ENCODE data around the gene FRMD4A. TPM values are rescaled to one million over a fixed set of nuclear protein-coding genes. Genes with fewer than 3 reads are reported as not detected.

The FRMD4A gene
- total and polyA plus RNA-seq, 12 donors: 9.1 to 29.6 (median 14.6) TPM

DNA sequence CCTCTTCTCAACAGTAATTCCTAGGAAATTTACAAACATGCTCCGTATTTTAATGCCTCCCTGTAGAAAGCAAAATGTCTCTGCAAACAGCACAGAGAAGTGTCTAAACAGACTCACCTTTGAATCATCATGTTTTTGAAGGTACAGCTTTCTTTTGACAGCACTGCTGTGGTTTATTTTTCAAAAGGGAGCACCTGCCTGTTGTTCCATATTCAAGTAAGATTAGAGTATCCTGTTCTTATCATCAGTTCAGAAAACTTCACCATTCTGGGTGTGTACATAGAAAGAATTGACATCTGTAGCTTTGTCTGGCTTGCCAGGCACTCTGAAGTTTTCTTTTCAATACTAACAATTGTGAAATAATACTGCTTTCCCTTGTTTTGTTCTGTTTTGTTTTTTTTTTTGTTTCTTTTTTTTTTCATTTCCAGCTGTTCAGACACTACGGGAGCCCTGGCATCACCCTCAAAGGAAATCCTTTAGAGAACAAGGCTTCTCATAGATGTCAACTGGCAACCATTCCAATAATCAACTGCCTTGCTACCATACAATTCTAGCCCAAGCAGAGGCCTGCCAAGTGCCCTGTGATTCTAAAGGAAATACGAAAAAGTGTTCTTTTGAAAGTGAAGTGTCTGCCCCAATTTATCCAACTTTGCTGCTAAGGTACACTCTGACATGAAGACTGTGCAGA, 468.0 kb downstream of the FRMD4A start:
- 46 to 61% (median 52%) methylated on average over 3 of the region's 3 CpGs for WGBS, 4 donors
- H3K4me3 ChIP-seq: no peak overlapping the region
- H3K9me3 ChIP-seq (replicated peaks in 1 of 3): no peaks in the 10 kb centered on the region
- intact Hi-C loops (cut with DNase I): no loop called here
- H3K36me3 ChIP-seq (replicated peaks in 1 of 2): no peaks in the 10 kb centered on the region
- DNase-seq: no peak
- TF ChIP-seq, protein P1, sequence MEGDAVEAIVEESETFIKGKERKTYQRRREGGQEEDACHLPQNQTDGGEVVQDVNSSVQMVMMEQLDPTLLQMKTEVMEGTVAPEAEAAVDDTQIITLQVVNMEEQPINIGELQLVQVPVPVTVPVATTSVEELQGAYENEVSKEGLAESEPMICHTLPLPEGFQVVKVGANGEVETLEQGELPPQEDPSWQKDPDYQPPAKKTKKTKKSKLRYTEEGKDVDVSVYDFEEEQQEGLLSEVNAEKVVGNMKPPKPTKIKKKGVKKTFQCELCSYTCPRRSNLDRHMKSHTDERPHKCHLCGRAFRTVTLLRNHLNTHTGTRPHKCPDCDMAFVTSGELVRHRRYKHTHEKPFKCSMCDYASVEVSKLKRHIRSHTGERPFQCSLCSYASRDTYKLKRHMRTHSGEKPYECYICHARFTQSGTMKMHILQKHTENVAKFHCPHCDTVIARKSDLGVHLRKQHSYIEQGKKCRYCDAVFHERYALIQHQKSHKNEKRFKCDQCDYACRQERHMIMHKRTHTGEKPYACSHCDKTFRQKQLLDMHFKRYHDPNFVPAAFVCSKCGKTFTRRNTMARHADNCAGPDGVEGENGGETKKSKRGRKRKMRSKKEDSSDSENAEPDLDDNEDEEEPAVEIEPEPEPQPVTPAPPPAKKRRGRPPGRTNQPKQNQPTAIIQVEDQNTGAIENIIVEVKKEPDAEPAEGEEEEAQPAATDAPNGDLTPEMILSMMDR (IDR thresholded peaks at IDR 0.05): no peak
- no peak for TF ChIP-seq POLR2A (IDR thresholded peaks at IDR 0.05)
- no peak overlapping the region for H3K27ac ChIP-seq
- H3K4me1 ChIP-seq (replicated peaks in 1 of 2): no peaks in the 10 kb centered on the region
- no peaks in the 10 kb centered on the region for H3K27me3 ChIP-seq

DNA sequence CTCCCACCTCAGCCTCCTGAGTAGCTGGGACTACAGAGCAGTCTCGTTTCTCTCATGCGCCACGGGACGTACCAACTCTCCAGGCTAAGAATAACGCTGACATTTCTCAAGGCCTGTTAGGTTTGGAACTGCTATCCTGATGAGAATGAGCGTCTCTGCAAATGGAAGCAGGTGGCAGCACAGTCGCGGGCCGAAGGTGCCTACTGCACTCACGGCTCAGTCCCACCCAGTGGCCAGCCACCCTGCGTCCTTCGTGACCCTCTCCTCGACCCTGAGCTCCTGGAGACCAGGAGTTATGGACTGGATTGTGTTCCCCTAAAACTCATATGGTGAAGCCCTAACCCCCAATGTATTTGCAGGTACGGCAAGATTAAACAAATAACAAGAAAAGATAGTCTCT, 469.8 kb downstream of the FRMD4A start:
- no peaks in the 10 kb centered on the region for H3K4me1 ChIP-seq (replicated peaks in 1 of 2)
- intact Hi-C loops (cut with DNase I): no loop called here
- H3K27me3 ChIP-seq: no peaks in the 10 kb centered on the region
- WGBS, 4 donors: 83 to 87% (median 87%) methylated on average over 10 to 14 of the region's 14 CpGs
- H3K36me3 ChIP-seq (replicated peaks in 1 of 2): no peaks in the 10 kb centered on the region
- H3K9me3 ChIP-seq (replicated peaks in 1 of 3): no peaks in the 10 kb centered on the region
- no peak overlapping the region for H3K27ac ChIP-seq
- H3K4me3 ChIP-seq: no peak overlapping the region
- DNase-seq: peak in 1 of 7 donors; percentile 20
- TF ChIP-seq, protein P1 (IDR thresholded peaks at IDR 0.05): no peak
- no peak for TF ChIP-seq POLR2A (IDR thresholded peaks at IDR 0.05)

DNA sequence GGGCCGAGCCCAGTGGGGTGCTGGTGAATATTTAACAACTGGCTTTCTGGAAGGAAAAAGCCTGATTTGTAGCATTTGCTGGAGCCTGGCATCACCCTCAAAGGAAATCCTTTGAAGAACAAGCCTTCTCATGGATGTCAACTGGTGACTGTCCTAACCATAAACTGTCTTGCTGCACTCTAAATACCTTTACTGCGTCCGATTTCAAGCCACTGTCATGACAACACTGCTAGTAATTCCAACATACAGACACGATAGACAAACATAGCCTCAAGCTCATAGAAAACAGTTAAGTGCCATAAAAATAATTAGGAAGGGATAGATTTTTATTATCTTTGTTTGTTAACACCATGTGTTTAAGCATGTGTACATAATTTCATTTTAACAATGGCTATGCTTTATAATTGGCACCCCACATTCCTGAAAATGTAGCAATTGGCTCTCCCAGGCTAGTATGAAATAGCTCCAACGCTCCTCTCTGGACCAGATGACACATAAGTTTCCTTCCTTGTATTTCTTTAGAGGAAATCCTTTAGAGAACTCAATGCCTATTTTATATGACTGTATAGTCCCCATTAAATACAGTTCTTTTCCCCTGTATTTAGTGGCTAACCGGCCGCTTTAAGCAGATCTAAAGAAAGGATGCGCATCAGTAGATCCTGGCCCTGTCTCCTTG, 470.6 kb downstream of the FRMD4A start:
- TF ChIP-seq POLR2A (IDR thresholded peaks at IDR 0.05): no peak
- TF ChIP-seq, protein P1 (IDR thresholded peaks at IDR 0.05): no peak
- H3K9me3 ChIP-seq (replicated peaks in 1 of 3): no peaks in the 10 kb centered on the region
- intact Hi-C loops (cut with DNase I): no loop called here
- no peaks in the 10 kb centered on the region for H3K4me1 ChIP-seq (replicated peaks in 1 of 2)
- H3K4me3 ChIP-seq: no peak overlapping the region
- WGBS, 4 donors: 72 to 80% (median 76%) methylated on average over 8 of the region's 8 CpGs
- H3K27me3 ChIP-seq: no peaks in the 10 kb centered on the region
- no peak overlapping the region for H3K27ac ChIP-seq
- H3K36me3 ChIP-seq (replicated peaks in 1 of 2): no peaks in the 10 kb centered on the region
- no peak for DNase-seq

DNA sequence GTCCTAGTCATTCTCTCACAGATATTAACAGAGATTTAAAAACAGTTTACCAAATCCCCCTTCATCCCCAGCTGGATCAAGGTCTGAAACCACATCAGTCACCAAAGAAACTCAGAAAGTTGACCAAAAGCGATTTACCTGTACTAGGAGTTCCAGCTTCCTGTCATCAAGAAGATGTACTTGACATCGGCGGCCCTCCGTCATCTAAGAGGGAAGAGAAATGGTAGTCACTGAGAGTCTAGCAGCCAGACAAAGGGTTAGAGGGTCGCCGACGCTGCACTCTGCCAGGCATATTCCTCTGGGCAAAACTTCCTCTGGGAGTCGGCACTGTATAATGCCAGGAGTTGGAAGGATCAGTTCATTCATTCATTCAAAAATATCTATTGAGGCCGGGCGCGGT, 472.0 kb downstream of the FRMD4A start:
- no peaks in the 10 kb centered on the region for H3K9me3 ChIP-seq (replicated peaks in 1 of 3)
- intact Hi-C loops (cut with DNase I): no loop called here
- no peaks in the 10 kb centered on the region for H3K4me1 ChIP-seq (replicated peaks in 1 of 2)
- TF ChIP-seq, protein P1 (IDR thresholded peaks at IDR 0.05): no peak
- no peak for TF ChIP-seq POLR2A (IDR thresholded peaks at IDR 0.05)
- WGBS, 4 donors: 89 to 93% (median 90%) methylated on average over 11 of the region's 11 CpGs
- H3K27ac ChIP-seq: no peak overlapping the region
- DNase-seq: peak in 1 of 7 donors; percentile 39
- no peak overlapping the region for H3K4me3 ChIP-seq
- H3K27me3 ChIP-seq: no peaks in the 10 kb centered on the region
- H3K36me3 ChIP-seq (replicated peaks in 1 of 2): no peaks in the 10 kb centered on the region
